ENCODE data around the gene BYSL.

The BYSL gene

DNA sequence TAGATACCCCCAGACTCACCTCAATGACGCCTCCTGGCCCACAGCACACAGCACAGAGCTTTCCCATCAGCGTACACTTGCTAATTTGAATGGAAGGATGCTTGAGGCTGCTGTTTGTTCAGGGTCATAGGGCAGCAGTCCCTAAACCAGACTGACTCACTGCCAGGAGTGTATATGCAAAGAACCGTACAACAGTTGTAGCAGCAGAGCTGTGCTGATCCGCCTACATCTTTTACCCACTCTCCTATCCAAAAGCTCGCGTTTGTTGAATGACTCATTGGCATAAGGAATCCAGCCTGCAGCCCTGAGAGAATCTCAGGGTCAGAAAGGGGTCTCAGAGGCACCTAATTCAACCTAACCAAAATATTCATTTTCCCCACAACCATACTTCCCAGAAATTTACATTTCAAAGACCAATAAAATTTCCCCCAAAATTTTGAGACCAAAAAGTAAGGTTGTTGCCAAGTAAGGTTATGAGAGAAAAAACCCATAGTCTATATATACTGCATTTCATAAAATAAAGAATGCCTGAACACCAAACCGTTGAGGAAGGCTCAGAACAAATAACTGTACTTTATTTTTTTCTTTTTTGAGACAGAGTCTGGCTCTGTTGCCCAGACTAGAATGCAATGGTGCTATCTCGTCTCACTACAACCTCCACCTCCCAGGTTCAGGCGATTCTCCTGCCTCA is 55.6 kb downstream of the BYSL start:
- DNase-seq (ENCODE audit: low read depth), result peak; percentile 37
